DLD1 (cell line): ENCODE results near the gene PRR19.
"Not testable (repeated sequence)": the region's sequence is repeated elsewhere in the genome, so short reads cannot be mapped to it uniquely, and the experiment has no call there.

Experiments used
- in situ Hi-C: cut with HindIII; loops from 2 replicates; pipeline ENCODE4 v1.10.0; 2017; ENCODE audit warnings: low sequenced_read_pairs

Gene PRR19

GRCh38 chr19:42325308-42325895 is 23.5 kb downstream of the PRR19 start, which contains the start of gene MEGF8:
MEGF8 (plus strand) TSS chr19:42325635; CDS start chr19:42326244, 609 bp downstream.
- in situ Hi-C loops = no loop called here

GRCh38 chr19:42325896-42326771 is 24.2 kb downstream of the PRR19 start:
- in situ Hi-C loops = no loop called here

GRCh38 chr19:42326969-42327368 is 25.0 kb downstream of the PRR19 start:
- in situ Hi-C loops = no loop called here

GRCh38 chr19:42327381-42327780 is 25.4 kb downstream of the PRR19 start:
- in situ Hi-C loops = no loop called here

- in situ Hi-C loops = no loop called here
Measured at GRCh38 chr19:42328106-42328505, 26.2 kb downstream of the PRR19 start.

GRCh38 chr19:42328854-42329253 is 26.9 kb downstream of the PRR19 start:
- in situ Hi-C loops = no loop called here

- in situ Hi-C loops = no loop called here
Measured at GRCh38 chr19:42330241-42330711, 28.3 kb downstream of the PRR19 start.

- in situ Hi-C loops = not testable (repeated sequence)
Measured at GRCh38 chr19:42331333-42331732, 29.4 kb downstream of the PRR19 start.

- in situ Hi-C loops = no loop called here
Measured at GRCh38 chr19:42332059-42332458, 30.1 kb downstream of the PRR19 start.

- in situ Hi-C loops = no loop called here
Measured at GRCh38 chr19:42333018-42333417, 31.1 kb downstream of the PRR19 start.

GRCh38 chr19:42333975-42334696 is 32.2 kb downstream of the PRR19 start:
- in situ Hi-C loops = no loop called here

- in situ Hi-C loops = no loop called here
Measured at GRCh38 chr19:42334697-42335373, 32.9 kb downstream of the PRR19 start.

GRCh38 chr19:42335374-42335936 is 33.5 kb downstream of the PRR19 start:
- in situ Hi-C loops = no loop called here

GRCh38 chr19:42335971-42336370 is 34.0 kb downstream of the PRR19 start:
- in situ Hi-C loops = no loop called here

GRCh38 chr19:42339126-42339860 is 37.4 kb downstream of the PRR19 start:
- in situ Hi-C loops = not testable (repeated sequence)

GRCh38 chr19:42339922-42340321 is 38.0 kb downstream of the PRR19 start:
- in situ Hi-C loops = not testable (repeated sequence)

- in situ Hi-C loops = no loop called here
Measured at GRCh38 chr19:42343344-42344110, 41.6 kb downstream of the PRR19 start.

GRCh38 chr19:42344336-42344893 is 42.5 kb downstream of the PRR19 start:
- in situ Hi-C loops = no loop called here
